Measurements from ENCODE around the gene BARX1.

The BARX1 gene

GRCh38 chr9:93931905-93932304 lies 23.2 kb downstream of the BARX1 start:
- TF ChIP-seq CTCF (IDR thresholded peaks at IDR 0.05; ENCODE audit: low read depth, low read length), result no peak
- no peak overlapping the region for H3K4me3 ChIP-seq (ENCODE audit: low read depth, low read length)

GRCh38 chr9:93930070-93930469 lies 25.1 kb downstream of the BARX1 start:
- no peak overlapping the region for H3K4me3 ChIP-seq (ENCODE audit: low read depth, low read length)
- TF ChIP-seq CTCF (IDR thresholded peaks at IDR 0.05; ENCODE audit: low read depth, low read length), result no peak

GRCh38 chr9:93929231-93929630 lies 25.9 kb downstream of the BARX1 start:
- no peak overlapping the region for H3K4me3 ChIP-seq (ENCODE audit: low read depth, low read length)
- TF ChIP-seq CTCF (IDR thresholded peaks at IDR 0.05; ENCODE audit: low read depth, low read length), result no peak

- no peak for TF ChIP-seq CTCF (IDR thresholded peaks at IDR 0.05; ENCODE audit: low read depth, low read length)
- no peak overlapping the region for H3K4me3 ChIP-seq (ENCODE audit: low read depth, low read length)
Measured at GRCh38 chr9:93922535-93922934, 32.6 kb downstream of the BARX1 start.

GRCh38 chr9:93920131-93920800 lies 34.9 kb downstream of the BARX1 start:
- H3K4me3 ChIP-seq (ENCODE audit: low read depth, low read length), result no peak overlapping the region
- TF ChIP-seq CTCF (IDR thresholded peaks at IDR 0.05; ENCODE audit: low read depth, low read length), result no peak

GRCh38 chr9:93918061-93918460 lies 37.1 kb downstream of the BARX1 start:
- TF ChIP-seq CTCF (IDR thresholded peaks at IDR 0.05; ENCODE audit: low read depth, low read length), result no peak
- H3K4me3 ChIP-seq (ENCODE audit: low read depth, low read length), result no peak overlapping the region

GRCh38 chr9:93917121-93917853 lies 37.9 kb downstream of the BARX1 start:
- no peak for TF ChIP-seq CTCF (IDR thresholded peaks at IDR 0.05; ENCODE audit: low read depth, low read length)
- H3K4me3 ChIP-seq (ENCODE audit: low read depth, low read length), result no peak overlapping the region

Data from WI38 (cell line).